ENCODE measurements around the gene KCNK10. TPM values are rescaled to one million over a fixed set of nuclear protein-coding genes. Genes with fewer than 3 reads are reported as not detected.

KCNK10 gene
- total RNA-seq, 1 experiment from 2014 or later, result 2.9 TPM

GRCh38 chr14:88300817-88301216 lies 22.3 kb downstream of the KCNK10 start:
- no peaks in the 10 kb centered on the region for H3K36me3 Mint-ChIP-seq (ENCODE audit: insufficient read depth, unreplicated experiment)
- Histone ChIP-seq H3K9me3 (no peaks in the 10 kb centered on the region), H3K4me1 (no peaks in the 10 kb centered on the region), H3K27me3 (replicated peaks; ENCODE audit: control insufficient read depth, insufficient read depth, low read length) (no peaks in the 10 kb centered on the region), H3K36me3 (ENCODE audit: control insufficient read depth, insufficient read depth, low read length) (no peaks in the 10 kb centered on the region), H3K4me3 (ENCODE audit: low read depth, low read length) (no peak overlapping the region)
- DNase-seq, result no peak
- BruUV-seq (replicated peaks), result no TSS peak
- H3K9me3 Mint-ChIP-seq (ENCODE audit: unreplicated experiment), result peaks cover 7% of the 10 kb centered on the region
- CTCF ChIA-PET, result interaction anchor here (1.2 kb wide), 1 partner anchor 111 kb away, joined by 4 read pairs; no protein-coding TSS in a partner anchor
- H3K4me1 Mint-ChIP-seq (ENCODE audit: low read depth, unreplicated experiment), result no peaks in the 10 kb centered on the region
- no peak overlapping the region for H3K27ac Mint-ChIP-seq (ENCODE audit: unreplicated experiment)
- TF ChIP-seq CTCF (IDR thresholded peaks at IDR 0.05; ENCODE audit: insufficient read depth in 1 of 2, low read depth in 1 of 2, low read length in 1 of 2, severe bottlenecking in 1 of 2, unreplicated experiment in 1 of 2), result no peak
- no peaks in the 10 kb centered on the region for H3K27me3 Mint-ChIP-seq (ENCODE audit: insufficient read depth, unreplicated experiment)
- POLR2A ChIA-PET, result no interaction called here
- intact Hi-C loops (cut with micrococcal nuclease; ENCODE audit: unreplicated experiment), result no loop called here
- H3K4me3 Mint-ChIP-seq (ENCODE audit: unreplicated experiment), result no peak overlapping the region

GRCh38 chr14:88299865-88300530 lies 23.1 kb downstream of the KCNK10 start:
- TF ChIP-seq CTCF (IDR thresholded peaks at IDR 0.05; ENCODE audit: insufficient read depth in 1 of 2, low read depth in 1 of 2, low read length in 1 of 2, severe bottlenecking in 1 of 2, unreplicated experiment in 1 of 2), result no peak

GRCh38 chr14:88297306-88297705 lies 25.8 kb downstream of the KCNK10 start:
- H3K4me3 Mint-ChIP-seq (ENCODE audit: unreplicated experiment), result no peak overlapping the region
- intact Hi-C loops (cut with micrococcal nuclease; ENCODE audit: unreplicated experiment), result no loop called here
- H3K4me1 ChIP-seq, result no peaks in the 10 kb centered on the region
- no peaks in the 10 kb centered on the region for H3K36me3 Mint-ChIP-seq (ENCODE audit: insufficient read depth, unreplicated experiment)
- H3K36me3 ChIP-seq (ENCODE audit: control insufficient read depth, insufficient read depth, low read length), result no peaks in the 10 kb centered on the region
- H3K27me3 ChIP-seq (replicated peaks; ENCODE audit: control insufficient read depth, insufficient read depth, low read length), result no peaks in the 10 kb centered on the region
- H3K9me3 Mint-ChIP-seq (ENCODE audit: unreplicated experiment), result peaks cover 7% of the 10 kb centered on the region
- H3K27ac Mint-ChIP-seq (ENCODE audit: unreplicated experiment), result no peak overlapping the region
- H3K4me3 ChIP-seq (ENCODE audit: low read depth, low read length), result no peak overlapping the region
- DNase-seq, result no peak
- BruUV-seq (replicated peaks), result no TSS peak
- no peaks in the 10 kb centered on the region for H3K9me3 ChIP-seq
- H3K4me1 Mint-ChIP-seq (ENCODE audit: low read depth, unreplicated experiment), result no peaks in the 10 kb centered on the region
- ChIA-PET POLR2A (no interaction called here), CTCF (no interaction called here)
- no peaks in the 10 kb centered on the region for H3K27me3 Mint-ChIP-seq (ENCODE audit: insufficient read depth, unreplicated experiment)
- TF ChIP-seq CTCF (IDR thresholded peaks at IDR 0.05; ENCODE audit: insufficient read depth in 1 of 2, low read depth in 1 of 2, low read length in 1 of 2, severe bottlenecking in 1 of 2, unreplicated experiment in 1 of 2), result no peak

More at GRCh38 chr14:88299865-88300530, 23.1 kb downstream of the KCNK10 start:
- intact Hi-C loops (cut with micrococcal nuclease; ENCODE audit: unreplicated experiment), result no loop called here
- no peaks in the 10 kb centered on the region for H3K36me3 ChIP-seq (ENCODE audit: control insufficient read depth, insufficient read depth, low read length)
- H3K27me3 ChIP-seq (replicated peaks; ENCODE audit: control insufficient read depth, insufficient read depth, low read length), result no peaks in the 10 kb centered on the region
- Mint-ChIP-seq H3K9me3 (ENCODE audit: unreplicated experiment) (peaks cover 7% of the 10 kb centered on the region), H3K36me3 (ENCODE audit: insufficient read depth, unreplicated experiment) (no peaks in the 10 kb centered on the region), H3K27me3 (ENCODE audit: insufficient read depth, unreplicated experiment) (no peaks in the 10 kb centered on the region), H3K4me1 (ENCODE audit: low read depth, unreplicated experiment) (no peaks in the 10 kb centered on the region), H3K4me3 (ENCODE audit: unreplicated experiment) (no peak overlapping the region), H3K27ac (ENCODE audit: unreplicated experiment) (no peak overlapping the region)
- no peaks in the 10 kb centered on the region for H3K4me1 ChIP-seq
- DNase-seq, result no peak
- no peaks in the 10 kb centered on the region for H3K9me3 ChIP-seq
- BruUV-seq (replicated peaks), result no TSS peak
- H3K4me3 ChIP-seq (ENCODE audit: low read depth, low read length), result no peak overlapping the region
- ChIA-PET CTCF (no interaction called here), POLR2A (no interaction called here)

Measured in Caco-2 (cell line).